KMS-11 (cell line): Measurements from ENCODE around the gene GRHL1.

Experiments
- H2AFZ ChIP-seq: fragments of 200-600 bp; sonication (generic); 2 replicates; pipeline ENCODE4 v1.6.1; 2016; ENCODE audit warnings: antibody characterized with exemption, mixed run types, low read depth
- H3K27ac ChIP-seq: fragments of 200-600 bp; sonication (generic); 2 replicates; pipeline ENCODE4 v1.6.1; 2016; ENCODE audit warnings: mild to moderate bottlenecking, mixed run types
- H3K27me3 ChIP-seq: fragments of 200-600 bp; sonication (generic); 2 replicates; pipeline ENCODE4 v1.6.1; 2017; ENCODE audit warnings: mild to moderate bottlenecking, low read depth, mixed run types, moderate library complexity; ENCODE audit not compliant: insufficient read depth
- H3K36me3 ChIP-seq: fragments of 200-600 bp; sonication (generic); 2 replicates; pipeline ENCODE4 v1.6.1; 2017; ENCODE audit warnings: mild to moderate bottlenecking, mixed run types; ENCODE audit not compliant: insufficient read depth
- H3K4me1 ChIP-seq: fragments of 200-600 bp; sonication (generic); 2 replicates; pipeline ENCODE4 v1.6.1; 2016; ENCODE audit warnings: mild to moderate bottlenecking, low read depth, mixed run types; ENCODE audit not compliant: poor library complexity, severe bottlenecking
- H3K4me2 ChIP-seq: fragments of 200-600 bp; sonication (generic); 2 replicates; pipeline ENCODE4 v1.7.0; 2016; ENCODE audit warnings: mild to moderate bottlenecking, mixed run types
- H3K4me3 ChIP-seq: fragments of 200-600 bp; sonication (generic); IDR thresholded peaks from 2 replicates; pipeline ENCODE4 v1.6.1; 2017; ENCODE audit warnings: low read depth, low read length, mixed read lengths; ENCODE audit not compliant: insufficient read depth
- H3K79me2 ChIP-seq: fragments of 200-600 bp; sonication (generic); 2 replicates; pipeline ENCODE4 v1.6.1; 2016; ENCODE audit warnings: low read depth, mixed run types; ENCODE audit not compliant: insufficient read depth
- H3K9ac ChIP-seq: fragments of 200-600 bp; sonication (generic); 2 replicates; pipeline ENCODE4 v1.6.1; 2016; ENCODE audit warnings: mild to moderate bottlenecking, mixed run types
- H4K20me1 ChIP-seq: fragments of 200-600 bp; sonication (generic); 2 replicates; pipeline ENCODE4 v1.6.1; 2016; ENCODE audit warnings: mild to moderate bottlenecking, mixed run types; ENCODE audit not compliant: insufficient read depth
- CTCF ChIP-seq: fragments of 200-600 bp; sonication (generic); conservative IDR thresholded peaks from 2 replicates; pipeline ENCODE4 v1.6.1; 2017; ENCODE audit warnings: low read depth, mild to moderate bottlenecking, antibody characterized with exemption, low read length, moderate library complexity, mixed read lengths

GRHL1 gene

GRCh38 chr2:9988320-9988719, 36.8 kb downstream of the GRHL1 start:
- H3K4me3 ChIP-seq, result no peak overlapping the region
- no peaks in the 10 kb centered on the region for H3K27me3 ChIP-seq
- H3K4me2 ChIP-seq, result no peak overlapping the region
- H2AFZ ChIP-seq, result no peak overlapping the region
- H3K79me2 ChIP-seq, result no peaks in the 10 kb centered on the region
- H3K36me3 ChIP-seq, result no peaks in the 10 kb centered on the region
- no peaks in the 10 kb centered on the region for H4K20me1 ChIP-seq
- no peak overlapping the region for H3K27ac ChIP-seq
- TF ChIP-seq CTCF, result no peak
- H3K4me1 ChIP-seq, result peaks cover 5% of the 10 kb centered on the region
- no peak overlapping the region for H3K9ac ChIP-seq

GRCh38 chr2:9990736-9991135, 39.2 kb downstream of the GRHL1 start:
- no peak for TF ChIP-seq CTCF
- no peak overlapping the region for H3K27ac ChIP-seq
- H3K4me2 ChIP-seq, result no peak overlapping the region
- H3K9ac ChIP-seq, result no peak overlapping the region
- no peaks in the 10 kb centered on the region for H3K4me1 ChIP-seq
- H4K20me1 ChIP-seq, result no peaks in the 10 kb centered on the region
- H3K27me3 ChIP-seq, result no peaks in the 10 kb centered on the region
- H2AFZ ChIP-seq, result no peak overlapping the region
- no peaks in the 10 kb centered on the region for H3K36me3 ChIP-seq
- H3K4me3 ChIP-seq, result no peak overlapping the region
- H3K79me2 ChIP-seq, result no peaks in the 10 kb centered on the region

- Histone ChIP-seq H2AFZ (no peak overlapping the region), H3K9ac (no peak overlapping the region), H3K4me3 (no peak overlapping the region), H3K4me2 (no peak overlapping the region), H3K79me2 (no peaks in the 10 kb centered on the region), H3K36me3 (no peaks in the 10 kb centered on the region), H3K4me1 (no peaks in the 10 kb centered on the region), H4K20me1 (no peaks in the 10 kb centered on the region), H3K27me3 (no peaks in the 10 kb centered on the region), H3K27ac (no peak overlapping the region)
- TF ChIP-seq CTCF, result no peak
These were observed 39.7 kb downstream of the GRHL1 start for GRCh38 chr2:9991221-9991620.

- Histone ChIP-seq H3K4me2 (no peak overlapping the region), H3K4me1 (no peaks in the 10 kb centered on the region), H3K36me3 (no peaks in the 10 kb centered on the region), H3K4me3 (no peak overlapping the region), H3K27me3 (no peaks in the 10 kb centered on the region), H3K79me2 (no peaks in the 10 kb centered on the region), H4K20me1 (no peaks in the 10 kb centered on the region), H2AFZ (no peak overlapping the region), H3K27ac (no peak overlapping the region), H3K9ac (no peak overlapping the region)
- TF ChIP-seq CTCF, result no peak
These were observed 40.4 kb downstream of the GRHL1 start for GRCh38 chr2:9991829-9992273.
